Sigmoid colon (tissue), 7 donors: ENCODE results near the gene LAMTOR4. TPM values are rescaled to one million over a fixed set of nuclear protein-coding genes. Genes with fewer than 3 reads are reported as not detected.

ENCODE experiments used
- DNase-seq: peaks from one replicate; pipeline ENCODE4 v3.0.0-alpha.2; 2019
- H3K27ac ChIP-seq, 4 donors: fragments of 200-600 bp; sonication (generic); one replicate each; pipeline ENCODE4 v1.5.1; 2016 to 2019; ENCODE audit warnings: mild to moderate bottlenecking in 1 of 4
- H3K27me3 ChIP-seq, 3 donors: fragments of 200-600 bp; sonication (generic); one replicate each; pipeline ENCODE4 v1.5.1; 2019; ENCODE audit warnings: mild to moderate bottlenecking in 1 of 3
- H3K36me3 ChIP-seq, 4 donors: fragments of 200-600 bp; sonication (generic); one replicate each; pipeline ENCODE4 v1.5.1; 2016 to 2019
- H3K4me1 ChIP-seq, 4 donors: fragments of 200-600 bp; sonication (generic); one replicate each; pipeline ENCODE4 v1.5.1; 2017 to 2019
- H3K4me3 ChIP-seq, 4 donors: fragments of 200-600 bp; sonication (generic); one replicate each; pipeline ENCODE4 v1.5.1; 2017 to 2019; ENCODE audit warnings: mild to moderate bottlenecking in 2 of 4, moderate library complexity in 1 of 4
- H3K9me3 ChIP-seq, 4 donors: fragments of 200-600 bp in 3 of 4; sonication (generic) in 3 of 4; one replicate each; pipeline versions ENCODE4 v1.5.1 to v1.6.1; 2013 to 2019
- CTCF ChIP-seq, 4 experiments: fragments of 450-650 bp in 3 of 4; fragments of 200-600 bp in 1 of 4; IDR thresholded peaks; one replicate each; pipeline ENCODE4 v1.5.1; 2016 to 2019; ENCODE audit warnings: antibody characterized with exemption in 4 of 4, mild to moderate bottlenecking in 3 of 4, moderate library complexity in 2 of 4
- EP300 ChIP-seq, 4 donors: sonication (generic); formaldehyde crosslinking; IDR thresholded peaks; one replicate each; pipeline ENCODE4 v1.6.1; 2017; ENCODE audit warnings: antibody characterized with exemption in 4 of 4
- POLR2A ChIP-seq, 2 donors: fragments of 450-650 bp; IDR thresholded peaks; one replicate each; pipeline ENCODE4 v1.6.1; 2016; ENCODE audit warnings: antibody characterized with exemption in 2 of 2, mild to moderate bottlenecking in 2 of 2, moderate library complexity in 2 of 2
- POLR2AphosphoS5 ChIP-seq, 4 donors: sonication (generic); formaldehyde crosslinking; IDR thresholded peaks; one replicate each; pipeline ENCODE4 v1.6.1; 2017; ENCODE audit warnings: antibody characterized with exemption in 4 of 4
- WGBS, 2 donors: extraction: QIAGEN DNeasy Blood & Tissue Kit; methylation state at CpG; one replicate each; pipeline ENCODE4 v1.1.7; 2013; 5-methylcytosine and 5-hydroxymethylcytosine counted together
- intact Hi-C: fragments of 100-400 bp; cut with DNase I; formaldehyde crosslinking; loops from one replicate; pipeline ENCODE4 v1.15.1; 2023
- polyA plus RNA-seq, 3 donors: library from polyadenylated mRNA; stranded (reverse); fragments of 200-250 nt; gene quantifications; one replicate each; pipeline ENCODE4 v1.2.3, GENCODE V29; 2013
- total RNA-seq, 4 donors: library from RNA; depleted of rRNA; stranded (reverse); fragments of >200 nt; gene quantifications; one replicate each; pipeline ENCODE4 v1.1.0, GENCODE V29; 2016
- donor health status: healthy with polysubstance abuse.
- donor health status: Bipolar disorder and iron deficiency.
- donor health status: healthy.

The LAMTOR4 gene
- total and polyA plus RNA-seq, 7 donors: 222 to 626 (median 309) TPM

DNA sequence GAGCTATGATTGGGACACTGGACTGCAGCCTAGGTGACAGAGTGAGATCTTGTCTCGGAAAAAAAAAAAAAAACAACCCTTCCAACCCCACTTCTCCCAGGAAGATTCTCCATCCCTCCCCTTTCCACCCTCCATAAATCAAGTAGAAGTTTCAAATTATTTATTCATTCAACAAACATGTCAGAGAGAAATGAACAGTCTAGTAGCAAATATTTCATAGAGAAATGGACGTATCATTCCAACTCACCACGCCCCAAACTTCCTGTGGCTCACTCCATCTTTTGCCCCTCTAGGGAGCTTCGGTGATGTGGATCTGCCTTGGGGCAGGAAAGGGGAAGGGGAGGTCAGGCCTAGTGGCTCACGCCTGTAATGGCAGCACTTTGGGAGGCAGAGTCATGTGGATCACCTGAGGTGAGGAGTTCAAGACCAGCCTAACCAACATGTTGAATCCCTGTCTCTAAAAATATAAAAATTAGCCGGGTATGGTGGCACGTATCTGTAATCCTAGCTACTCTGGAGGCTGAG lies 10.4 kb downstream of the LAMTOR4 start:
- Histone ChIP-seq H3K9me3 (no peaks in the 10 kb centered on the region), H3K27me3 (no peaks in the 10 kb centered on the region), H3K36me3 (peaks cover 0 to 28% (median 15%) of the 10 kb centered on the region in 4 donors), H3K4me3 (peak overlapping the region; percentile 71 to 96 (median 80)), H3K27ac (peak overlapping the region; percentile 83 to 85 (median 85)), H3K4me1 (peaks cover 0 to 28% (median 16%) of the 10 kb centered on the region in 4 donors)
- TF ChIP-seq CTCF (IDR thresholded peaks at IDR 0.05) (peak in 1 of 4 experiments; percentile 13), EP300 (IDR thresholded peaks at IDR 0.05) (no peak)
- no peak for DNase-seq
- WGBS, 2 donors: 68% methylated on average over 7 of the region's 7 CpGs
- intact Hi-C loops: no loop called here

- no peaks in the 10 kb centered on the region for H3K9me3 ChIP-seq
- peaks cover 0 to 19% (median 11%) of the 10 kb centered on the region in 4 donors for H3K36me3 ChIP-seq
- intact Hi-C loops: no loop called here
- no peak overlapping the region for H3K4me3 ChIP-seq
- H3K27ac ChIP-seq: no peak overlapping the region
- WGBS, 2 donors: 93 to 94% methylated on average over 18 of the region's 18 CpGs
- TF ChIP-seq CTCF (IDR thresholded peaks at IDR 0.05) (no peak), EP300 (IDR thresholded peaks at IDR 0.05) (no peak), POLR2AphosphoS5 (IDR thresholded peaks at IDR 0.05) (no peak), POLR2A (IDR thresholded peaks at IDR 0.05) (no peak)
- DNase-seq: no peak
- H3K27me3 ChIP-seq: no peaks in the 10 kb centered on the region
- H3K4me1 ChIP-seq: peaks cover 0 to 28% (median 16%) of the 10 kb centered on the region in 4 donors
Observed at GRCh38 chr7:100160067-100160466, 11.3 kb downstream of the LAMTOR4 start.

DNA sequence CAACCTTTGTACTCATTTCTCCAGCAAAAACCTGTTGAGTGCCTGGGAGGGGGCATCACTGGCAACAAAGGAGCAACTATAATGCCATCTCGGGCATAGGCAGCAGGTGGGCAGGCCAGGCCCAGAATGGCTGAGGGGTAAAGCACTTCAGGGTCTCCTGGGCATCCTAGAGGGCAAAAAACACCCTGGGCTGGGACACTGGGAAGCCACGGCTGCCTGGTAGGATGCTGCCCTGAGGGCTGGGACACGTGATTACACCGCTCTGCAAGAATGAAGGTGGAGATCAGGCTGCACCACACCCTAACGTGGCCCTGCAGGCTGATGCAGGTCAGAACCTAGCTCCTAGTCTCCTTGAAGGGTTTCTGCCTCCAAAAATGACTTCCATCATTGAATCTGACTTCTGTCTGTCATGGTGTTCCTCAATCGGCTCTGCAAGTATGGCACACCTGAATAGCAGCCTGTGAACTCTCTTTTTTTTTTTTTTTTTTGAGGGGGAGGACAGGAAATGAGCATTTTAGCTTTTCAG lies 14.4 kb downstream of the LAMTOR4 start:
- H3K4me3 ChIP-seq: no peak overlapping the region
- DNase-seq: no peak
- H3K27me3 ChIP-seq: no peaks in the 10 kb centered on the region
- TF ChIP-seq CTCF (IDR thresholded peaks at IDR 0.05) (no peak), POLR2A (IDR thresholded peaks at IDR 0.05) (no peak), EP300 (IDR thresholded peaks at IDR 0.05) (no peak), POLR2AphosphoS5 (IDR thresholded peaks at IDR 0.05) (no peak)
- H3K4me1 ChIP-seq: peaks cover 0 to 15% (median 12%) of the 10 kb centered on the region in 4 donors
- no peak overlapping the region for H3K27ac ChIP-seq
- intact Hi-C loops: no loop called here
- no peaks in the 10 kb centered on the region for H3K9me3 ChIP-seq
- H3K36me3 ChIP-seq: no peaks in the 10 kb centered on the region
- 11 to 47% methylated on average over 6 of the region's 6 CpGs for WGBS, 2 donors

- Histone ChIP-seq H3K9me3 (no peaks in the 10 kb centered on the region), H3K4me1 (peaks cover 0 to 20% (median 17%) of the 10 kb centered on the region in 4 donors), H3K27ac (no peak overlapping the region), H3K4me3 (no peak overlapping the region), H3K36me3 (no peaks in the 10 kb centered on the region), H3K27me3 (no peaks in the 10 kb centered on the region)
- DNase-seq: peak; percentile 35
- 93 to 94% methylated on average over 5 of the region's 5 CpGs for WGBS, 2 donors
- no peak for TF ChIP-seq POLR2A (IDR thresholded peaks at IDR 0.05)
- no peak for TF ChIP-seq EP300 (IDR thresholded peaks at IDR 0.05)
- no peak for TF ChIP-seq CTCF (IDR thresholded peaks at IDR 0.05)
- no peak for TF ChIP-seq POLR2AphosphoS5 (IDR thresholded peaks at IDR 0.05)
- intact Hi-C loops: no loop called here
Observed at GRCh38 chr7:100163871-100164270, 15.2 kb downstream of the LAMTOR4 start.
